ENCODE data around the gene CPTP.

DNA sequence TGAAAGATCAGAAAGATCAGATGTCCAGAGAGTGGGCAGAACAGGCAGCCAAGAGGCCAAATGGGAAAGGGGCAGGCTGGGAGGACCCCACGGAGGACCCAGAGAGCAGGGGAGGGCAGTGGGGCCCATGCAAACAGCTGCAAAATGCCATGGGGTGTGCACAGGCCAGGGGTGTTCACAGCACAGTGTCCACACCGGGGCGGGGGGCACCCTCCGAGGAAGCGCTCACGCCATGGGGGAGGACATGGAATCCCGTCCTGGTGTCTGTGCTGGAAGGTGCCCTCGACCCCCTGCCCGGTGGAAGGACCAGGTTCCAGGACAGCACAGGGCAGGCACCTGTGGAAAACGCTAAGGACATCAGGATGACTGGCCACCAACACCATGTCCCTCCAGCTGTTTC lies 1.6 kb upstream of the CPTP start:
- TF ChIP-seq POLR2A (IDR thresholded peaks at IDR 0.05) (no peak), EP300 (IDR thresholded peaks at IDR 0.05) (no peak)
- TF ChIP-seq, protein P1, sequence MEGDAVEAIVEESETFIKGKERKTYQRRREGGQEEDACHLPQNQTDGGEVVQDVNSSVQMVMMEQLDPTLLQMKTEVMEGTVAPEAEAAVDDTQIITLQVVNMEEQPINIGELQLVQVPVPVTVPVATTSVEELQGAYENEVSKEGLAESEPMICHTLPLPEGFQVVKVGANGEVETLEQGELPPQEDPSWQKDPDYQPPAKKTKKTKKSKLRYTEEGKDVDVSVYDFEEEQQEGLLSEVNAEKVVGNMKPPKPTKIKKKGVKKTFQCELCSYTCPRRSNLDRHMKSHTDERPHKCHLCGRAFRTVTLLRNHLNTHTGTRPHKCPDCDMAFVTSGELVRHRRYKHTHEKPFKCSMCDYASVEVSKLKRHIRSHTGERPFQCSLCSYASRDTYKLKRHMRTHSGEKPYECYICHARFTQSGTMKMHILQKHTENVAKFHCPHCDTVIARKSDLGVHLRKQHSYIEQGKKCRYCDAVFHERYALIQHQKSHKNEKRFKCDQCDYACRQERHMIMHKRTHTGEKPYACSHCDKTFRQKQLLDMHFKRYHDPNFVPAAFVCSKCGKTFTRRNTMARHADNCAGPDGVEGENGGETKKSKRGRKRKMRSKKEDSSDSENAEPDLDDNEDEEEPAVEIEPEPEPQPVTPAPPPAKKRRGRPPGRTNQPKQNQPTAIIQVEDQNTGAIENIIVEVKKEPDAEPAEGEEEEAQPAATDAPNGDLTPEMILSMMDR (IDR thresholded peaks at IDR 0.05) = no peak

Measured in tibial nerve (tissue), 4 donors.